ACC112 (cell line): ENCODE data around the gene RBM23.
"Not testable (repeated sequence)": the region's sequence is repeated elsewhere in the genome, so short reads cannot be mapped to it uniquely, and the experiment has no call there.

ENCODE experiments used
- H2AFZ ChIP-seq: fragments of 200-600 bp; sonication (generic); one replicate; pipeline ENCODE4 v1.6.0; 2017; ENCODE audit warnings: antibody characterized with exemption, low read length; ENCODE audit not compliant: unreplicated experiment
- H3K27ac ChIP-seq: fragments of 200-600 bp; sonication (generic); 2 replicates; pipeline ENCODE4 v1.5.1; 2014; ENCODE audit warnings: low read depth, mild to moderate bottlenecking, antibody characterized with exemption, low read length, moderate library complexity
- H3K27me3 ChIP-seq: fragments of 200-600 bp; sonication (generic); 2 replicates; pipeline ENCODE4 v1.6.1; 2014; ENCODE audit warnings: mild to moderate bottlenecking, antibody characterized with exemption, low read length, moderate library complexity, mixed read lengths; ENCODE audit not compliant: insufficient read depth
- H3K36me3 ChIP-seq: fragments of 200-600 bp; sonication (generic); 2 replicates; pipeline ENCODE4 v1.6.1; 2016; ENCODE audit warnings: mild to moderate bottlenecking, antibody characterized with exemption, low read length, moderate library complexity, mixed read lengths; ENCODE audit not compliant: insufficient read depth
- H3K4me1 ChIP-seq: fragments of 200-600 bp; sonication (generic); one replicate; pipeline ENCODE4 v1.6.1; 2016; ENCODE audit warnings: low read length, mixed read lengths; ENCODE audit not compliant: insufficient read depth, unreplicated experiment, control insufficient read depth
- H3K4me3 ChIP-seq: fragments of 200-600 bp; sonication (generic); 2 replicates; pipeline ENCODE4 v1.5.1; 2014; ENCODE audit warnings: mild to moderate bottlenecking, low read depth, low read length
- H3K79me2 ChIP-seq: fragments of 200-600 bp; sonication (generic); one replicate; pipeline ENCODE4 v1.6.0; 2016; ENCODE audit warnings: low read length; ENCODE audit not compliant: control insufficient read depth, unreplicated experiment, insufficient read depth

Gene RBM23

DNA sequence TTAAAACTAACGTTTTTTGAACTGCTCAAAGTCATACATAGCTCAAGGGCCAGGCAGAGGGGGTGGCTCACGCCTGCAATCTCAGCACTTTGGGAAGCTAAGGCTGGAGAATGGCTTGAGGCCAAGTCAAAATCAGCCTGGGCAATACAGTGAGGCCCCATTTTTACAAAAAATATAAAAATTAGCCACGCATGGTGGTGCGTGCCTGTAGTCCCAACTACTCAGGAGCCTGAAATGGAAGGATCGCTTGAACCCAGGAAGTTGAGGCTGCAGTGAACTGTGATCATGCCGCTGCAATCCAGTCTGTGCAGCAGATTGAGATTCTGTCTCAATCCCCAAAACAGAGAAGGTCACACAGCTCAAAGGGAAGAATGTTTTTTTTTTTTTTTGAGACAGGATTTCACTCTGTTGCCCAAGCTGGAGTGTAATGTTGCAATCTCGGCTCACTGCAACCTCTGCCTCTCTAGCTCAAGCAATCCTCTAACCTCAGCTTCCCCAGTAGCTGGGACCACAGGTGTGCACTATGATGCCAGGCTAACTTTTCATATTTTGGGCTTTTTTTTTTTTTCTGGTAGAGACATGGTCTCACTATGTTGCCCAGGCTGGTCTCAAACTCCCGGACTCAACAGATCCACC lies 2.9 kb downstream of the RBM23 start:
- H2AFZ ChIP-seq: no peak overlapping the region
- no peak overlapping the region for H3K27ac ChIP-seq
- no peaks in the 10 kb centered on the region for H3K27me3 ChIP-seq
- peaks cover 14% of the 10 kb centered on the region for H3K4me1 ChIP-seq
- H3K36me3 ChIP-seq: peaks cover 4% of the 10 kb centered on the region; the same call in 1 of the 2 replicates
- peaks cover 19% of the 10 kb centered on the region for H3K79me2 ChIP-seq
- no peak overlapping the region for H3K4me3 ChIP-seq

GRCh38 chr14:22914836-22915235 lies 4.1 kb downstream of the RBM23 start:
- H3K79me2 ChIP-seq: peaks cover 19% of the 10 kb centered on the region
- H3K27ac ChIP-seq: not testable (repeated sequence)

DNA sequence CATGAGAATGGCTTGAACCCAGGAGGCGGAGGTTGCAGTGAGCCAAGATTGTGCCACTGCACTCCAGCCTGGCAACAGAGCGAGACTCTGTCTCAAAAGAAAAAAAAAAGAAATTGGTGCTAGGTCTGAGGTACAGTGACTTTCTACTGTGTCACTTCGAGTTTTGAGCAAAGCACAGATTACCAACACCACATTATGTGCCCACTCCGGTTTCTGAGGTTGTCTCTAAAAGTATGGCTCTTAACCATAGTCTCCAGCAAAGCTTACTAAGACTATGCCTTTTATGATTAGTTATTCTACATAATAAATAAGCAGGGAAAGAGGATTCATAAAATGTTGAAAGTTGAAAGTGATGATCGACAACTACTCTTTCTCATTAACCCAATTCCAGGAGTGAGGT lies 8.0 kb downstream of the RBM23 start:
- H2AFZ ChIP-seq: no peak overlapping the region
- H3K4me1 ChIP-seq: no peaks in the 10 kb centered on the region
- H3K36me3 ChIP-seq: peaks cover 6% of the 10 kb centered on the region; the same call in 1 of the 2 replicates
- H3K27ac ChIP-seq: no peak overlapping the region
- H3K79me2 ChIP-seq: peaks cover 2% of the 10 kb centered on the region
- no peaks in the 10 kb centered on the region for H3K27me3 ChIP-seq
- H3K4me3 ChIP-seq: no peak overlapping the region

More at GRCh38 chr14:22914836-22915235, 4.1 kb downstream of the RBM23 start:
- not testable (repeated sequence) for H3K36me3 ChIP-seq, H3K4me3 ChIP-seq, H3K27me3 ChIP-seq, H2AFZ ChIP-seq
- H3K4me1 ChIP-seq: peaks cover 13% of the 10 kb centered on the region

DNA sequence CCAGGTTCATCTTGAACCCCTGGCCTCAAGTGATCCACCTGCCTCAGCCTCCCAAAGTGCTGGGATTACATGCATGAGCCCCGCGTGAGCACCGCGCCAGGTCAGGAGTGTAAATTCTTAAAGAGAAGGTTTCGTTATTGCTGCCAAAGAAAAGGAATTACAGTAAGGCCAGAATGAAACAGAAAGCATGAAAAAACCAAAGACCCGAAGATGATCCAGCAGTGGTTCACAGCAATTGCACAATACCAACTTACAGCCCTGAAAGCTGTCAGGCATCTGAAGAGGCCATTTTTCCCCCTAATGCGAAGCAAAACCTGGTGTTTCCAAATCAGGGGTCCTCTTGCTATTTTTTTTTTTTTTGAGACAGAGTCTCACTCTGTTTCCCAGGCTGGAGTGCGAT lies 10.3 kb downstream of the RBM23 start:
- no peaks in the 10 kb centered on the region for H3K27me3 ChIP-seq
- H3K79me2 ChIP-seq: peaks cover 2% of the 10 kb centered on the region
- peaks cover 20% of the 10 kb centered on the region for H3K36me3 ChIP-seq
- H2AFZ ChIP-seq: no peak overlapping the region
- no peak overlapping the region for H3K27ac ChIP-seq
- no peaks in the 10 kb centered on the region for H3K4me1 ChIP-seq
- no peak overlapping the region for H3K4me3 ChIP-seq

GRCh38 chr14:22907429-22907828 lies 11.5 kb downstream of the RBM23 start:
- Histone ChIP-seq H2AFZ (no peak overlapping the region), H3K27me3 (no peaks in the 10 kb centered on the region), H3K27ac (no peak overlapping the region), H3K4me3 (no peak overlapping the region), H3K36me3 (peaks cover 21% of the 10 kb centered on the region), H3K4me1 (no peaks in the 10 kb centered on the region), H3K79me2 (peaks cover 2% of the 10 kb centered on the region)

- Histone ChIP-seq H2AFZ (no peak overlapping the region), H3K27ac (no peak overlapping the region), H3K36me3 (peaks cover 23% of the 10 kb centered on the region), H3K4me1 (no peaks in the 10 kb centered on the region), H3K4me3 (no peak overlapping the region), H3K27me3 (no peaks in the 10 kb centered on the region), H3K79me2 (no peaks in the 10 kb centered on the region)
These were observed 12.9 kb downstream of the RBM23 start for GRCh38 chr14:22906073-22906472.

- Histone ChIP-seq H3K27me3 (no peaks in the 10 kb centered on the region), H3K79me2 (no peaks in the 10 kb centered on the region), H3K4me1 (no peaks in the 10 kb centered on the region), H3K27ac (no peak overlapping the region), H3K4me3 (no peak overlapping the region), H2AFZ (no peak overlapping the region), H3K36me3 (peaks cover 23% of the 10 kb centered on the region)
These were observed 13.3 kb downstream of the RBM23 start for GRCh38 chr14:22905627-22906026.

- Histone ChIP-seq H3K27ac (no peak overlapping the region), H3K79me2 (no peaks in the 10 kb centered on the region), H3K27me3 (no peaks in the 10 kb centered on the region), H3K4me1 (peaks cover 5% of the 10 kb centered on the region), H3K36me3 (peaks cover 23% of the 10 kb centered on the region), H3K4me3 (no peak overlapping the region), H2AFZ (no peak overlapping the region)
These were observed 15.2 kb downstream of the RBM23 start for GRCh38 chr14:22903742-22904087.

GRCh38 chr14:22901799-22902198 lies 17.1 kb downstream of the RBM23 start:
- H3K79me2 ChIP-seq: no peaks in the 10 kb centered on the region
- no peak overlapping the region for H2AFZ ChIP-seq
- H3K27ac ChIP-seq: no peak overlapping the region
- no peak overlapping the region for H3K4me3 ChIP-seq
- no peaks in the 10 kb centered on the region for H3K27me3 ChIP-seq
- H3K36me3 ChIP-seq: peaks cover 23% of the 10 kb centered on the region
- H3K4me1 ChIP-seq: peaks cover 14% of the 10 kb centered on the region

- no peak overlapping the region for H2AFZ ChIP-seq
- no peak overlapping the region for H3K27ac ChIP-seq
- no peak overlapping the region for H3K4me3 ChIP-seq
- H3K4me1 ChIP-seq: peaks cover 14% of the 10 kb centered on the region
- H3K79me2 ChIP-seq: no peaks in the 10 kb centered on the region
- peaks cover 16% of the 10 kb centered on the region for H3K36me3 ChIP-seq
- H3K27me3 ChIP-seq: no peaks in the 10 kb centered on the region
These were observed 18.7 kb downstream of the RBM23 start for GRCh38 chr14:22900081-22900799.
